ENCODE measurements around the gene CDK14. TPM values are rescaled to one million over a fixed set of nuclear protein-coding genes. Genes with fewer than 3 reads are reported as not detected.

Gene CDK14
- total and polyA plus RNA-seq, 9 donors = 12.6 to 54.1 (median 43.8) TPM

- H3K27me3 ChIP-seq = no peaks in the 10 kb centered on the region
- TF ChIP-seq EP300 (IDR thresholded peaks at IDR 0.05) (no peak), CTCF (IDR thresholded peaks at IDR 0.05) (no peak), POLR2A (IDR thresholded peaks at IDR 0.05) (no peak)
- intact Hi-C loops (cut with DNase I) = no loop called here
- DNase-seq = no peak
- no peaks in the 10 kb centered on the region for H3K36me3 ChIP-seq
- peaks cover 2% of the 10 kb centered on the region for H3K4me1 ChIP-seq (ENCODE audit: insufficient read depth)
- H3K4me3 ChIP-seq = no peak overlapping the region
- WGBS, 3 donors = 22 to 42% (median 28%) methylated on average over 2 of the region's 2 CpGs
- no peaks in the 10 kb centered on the region for H3K9me3 ChIP-seq
- H3K27ac ChIP-seq = no peak overlapping the region
These were observed 85.4 kb downstream of the CDK14 start for GRCh38 chr7:90681336-90682022.

GRCh38 chr7:90686146-90686545, 90.0 kb downstream of the CDK14 start:
- Histone ChIP-seq H3K36me3 (no peaks in the 10 kb centered on the region), H3K4me3 (no peak overlapping the region), H3K27me3 (no peaks in the 10 kb centered on the region), H3K9me3 (no peaks in the 10 kb centered on the region), H3K27ac (no peak overlapping the region), H3K4me1 (ENCODE audit: insufficient read depth) (no peaks in the 10 kb centered on the region)
- DNase-seq = no peak
- TF ChIP-seq POLR2A (IDR thresholded peaks at IDR 0.05) = no peak
- no peak for TF ChIP-seq EP300 (IDR thresholded peaks at IDR 0.05)
- TF ChIP-seq CTCF (IDR thresholded peaks at IDR 0.05) = no peak
- intact Hi-C loops (cut with DNase I) = no loop called here
- 75 to 85% (median 81%) methylated on average over 2 of the region's 2 CpGs for WGBS, 3 donors

- no peak overlapping the region for H3K27ac ChIP-seq
- H3K4me1 ChIP-seq (ENCODE audit: insufficient read depth) = no peaks in the 10 kb centered on the region
- no peaks in the 10 kb centered on the region for H3K27me3 ChIP-seq
- H3K4me3 ChIP-seq = no peak overlapping the region
- 94 to 100% (median 98%) methylated on average over 1 of the region's 1 CpG for WGBS, 3 donors
- TF ChIP-seq CTCF (IDR thresholded peaks at IDR 0.05) (no peak), POLR2A (IDR thresholded peaks at IDR 0.05) (no peak), EP300 (IDR thresholded peaks at IDR 0.05) (no peak)
- H3K36me3 ChIP-seq = no peaks in the 10 kb centered on the region
- no peaks in the 10 kb centered on the region for H3K9me3 ChIP-seq
- intact Hi-C loops (cut with DNase I) = no loop called here
- no peak for DNase-seq
These were observed 92.7 kb downstream of the CDK14 start for GRCh38 chr7:90688810-90689209.

GRCh38 chr7:90689260-90689659, 93.1 kb downstream of the CDK14 start:
- Histone ChIP-seq H3K36me3 (no peaks in the 10 kb centered on the region), H3K9me3 (no peaks in the 10 kb centered on the region), H3K27me3 (no peaks in the 10 kb centered on the region), H3K27ac (no peak overlapping the region), H3K4me1 (ENCODE audit: insufficient read depth) (no peaks in the 10 kb centered on the region), H3K4me3 (no peak overlapping the region)
- no peak for DNase-seq
- WGBS, 3 donors = 88 to 98% (median 90%) methylated on average over 1 of the region's 1 CpG
- intact Hi-C loops (cut with DNase I) = no loop called here
- no peak for TF ChIP-seq POLR2A (IDR thresholded peaks at IDR 0.05)

- Histone ChIP-seq H3K36me3 (no peaks in the 10 kb centered on the region), H3K27ac (no peak overlapping the region), H3K27me3 (no peaks in the 10 kb centered on the region), H3K4me1 (ENCODE audit: insufficient read depth) (no peaks in the 10 kb centered on the region), H3K4me3 (no peak overlapping the region), H3K9me3 (no peaks in the 10 kb centered on the region)
- DNase-seq = no peak
- TF ChIP-seq EP300 (IDR thresholded peaks at IDR 0.05) = no peak
- TF ChIP-seq CTCF (IDR thresholded peaks at IDR 0.05) = no peak
- TF ChIP-seq POLR2A (IDR thresholded peaks at IDR 0.05) = no peak
- WGBS, 3 donors = 77 to 83% (median 82%) methylated on average over 3 of the region's 3 CpGs
- intact Hi-C loops (cut with DNase I) = no loop called here
These were observed 94.2 kb downstream of the CDK14 start for GRCh38 chr7:90690159-90690858.

All from ovary (tissue), 9 donors.